GM21723 (cell line): ENCODE results near the gene TMEM229B.

Experiments used
- ATAC-seq: cut with Tn5 transposase; IDR thresholded peaks from one replicate; pipeline ENCODE4 v1.9.1; 2021; ENCODE audit warnings: mild to moderate bottlenecking, moderate library complexity; ENCODE audit not compliant: unreplicated experiment

The TMEM229B gene

DNA sequence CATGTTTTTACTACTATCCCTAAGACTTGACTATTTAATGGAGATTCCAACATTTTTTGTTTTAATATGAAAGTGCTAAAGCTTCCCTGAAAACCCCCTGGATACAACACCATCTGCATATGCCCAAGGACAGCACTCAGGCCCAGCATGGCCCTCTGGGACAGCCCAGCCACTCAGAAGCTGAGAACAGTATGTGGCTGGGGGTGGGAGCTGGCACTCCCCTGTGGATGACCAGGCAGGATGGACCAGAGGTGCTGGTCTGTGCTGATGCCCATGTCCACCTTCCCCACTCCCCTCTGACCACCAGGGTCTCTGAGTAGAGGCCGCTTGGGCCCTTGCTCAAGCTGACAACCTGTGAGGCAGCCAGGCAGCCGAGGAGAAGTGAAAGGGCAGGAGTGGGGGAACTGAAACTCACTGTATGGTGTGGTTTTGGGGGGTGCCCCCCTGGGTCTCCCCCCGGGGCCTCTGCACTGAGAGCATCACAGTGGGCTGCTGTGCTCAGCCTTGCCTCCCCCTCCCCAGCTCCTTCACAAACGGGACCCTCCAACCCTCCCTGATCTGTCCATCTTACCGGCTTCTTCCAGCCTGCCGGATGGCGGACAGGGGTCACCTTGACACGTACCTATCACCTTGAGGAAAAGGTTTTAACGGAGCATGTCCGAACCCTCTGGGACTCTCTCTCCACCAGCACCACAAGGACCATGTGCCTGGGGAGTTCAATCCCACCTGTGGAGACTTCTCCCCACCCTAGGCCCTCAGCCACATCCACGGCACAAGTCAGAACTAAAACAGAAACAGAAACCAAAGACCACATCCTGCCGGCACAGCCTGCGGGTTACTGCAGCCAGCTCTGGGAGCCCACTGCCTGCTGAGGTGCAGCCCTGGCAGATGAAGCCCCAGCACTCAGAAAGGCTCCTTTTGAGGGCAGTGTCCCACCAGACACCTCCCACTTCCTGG is at the start of gene TMEM229B:
TSS of gene TMEM229B (minus strand) at position 785 of the 957 bp plus-strand sequence. CDS start 14,798 bp downstream, outside the sequence.
- peak; percentile 90 for ATAC-seq

- no peak for ATAC-seq
These were observed 49.2 kb upstream of the TMEM229B start for GRCh38 chr14:67537736-67538135.

DNA sequence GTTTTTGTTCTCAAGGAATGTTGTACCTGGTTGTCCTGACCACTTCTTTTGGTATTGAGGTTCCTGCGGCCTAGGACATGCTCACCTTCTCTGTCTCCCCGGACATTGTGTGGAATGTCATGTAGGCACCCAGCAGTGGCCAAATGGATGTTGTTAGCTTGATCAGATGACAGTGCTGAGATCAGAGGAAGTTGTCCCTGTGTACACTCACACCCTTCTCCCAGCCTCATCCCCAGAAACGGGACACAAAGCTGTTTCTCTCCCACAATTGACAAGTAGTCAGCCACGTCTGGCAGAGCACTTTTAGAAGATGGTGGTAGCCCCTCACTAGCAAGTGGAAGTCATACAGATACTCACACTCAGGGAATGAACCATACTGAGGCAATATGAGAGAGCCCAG is 47.6 kb upstream of the TMEM229B start:
- no peak for ATAC-seq

GRCh38 chr14:67533754-67534085 is 45.2 kb upstream of the TMEM229B start:
- no peak for ATAC-seq

DNA sequence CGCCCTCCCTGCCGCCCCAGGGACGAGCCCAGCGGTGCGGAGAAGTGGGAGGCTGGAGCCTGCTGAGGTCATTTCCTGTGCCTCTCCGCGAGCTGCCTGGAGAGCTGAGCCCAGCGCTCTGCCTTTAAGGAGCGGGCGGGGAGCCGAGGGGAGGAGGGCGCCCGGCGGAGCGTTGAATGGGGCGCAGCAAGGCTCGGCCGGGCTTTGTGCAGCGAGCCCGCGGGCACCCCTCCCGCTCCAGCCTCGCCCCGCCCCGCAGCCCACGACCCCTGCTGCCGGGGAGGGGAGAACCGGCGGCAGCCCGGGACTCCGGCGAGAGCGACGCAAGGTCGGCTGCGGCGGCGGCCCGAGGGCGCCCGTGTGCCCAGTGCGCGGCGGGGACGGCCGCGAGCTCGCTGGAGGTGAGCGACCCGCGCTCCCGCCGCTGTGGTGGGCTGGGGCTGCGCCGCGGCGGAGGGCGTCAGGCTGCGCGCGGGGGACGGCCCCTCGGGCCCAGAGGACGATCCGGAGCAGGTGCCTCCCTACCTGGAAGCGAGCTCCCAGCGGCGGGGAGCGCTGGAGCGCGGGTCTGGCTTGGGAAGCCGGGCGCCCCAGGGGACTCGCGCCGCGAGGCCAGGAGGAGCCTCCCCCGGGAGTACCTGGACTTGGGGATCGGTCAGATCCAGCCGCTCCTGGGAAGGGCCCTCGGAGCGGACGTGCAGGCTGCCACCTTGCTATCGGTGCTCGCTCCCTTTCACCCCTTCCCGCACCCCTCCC is 44.7 kb upstream of the TMEM229B start, which contains the start of gene PLEKHH1:
TSS of gene PLEKHH1 (plus strand) at position 293 of the 756 bp plus-strand sequence. CDS start 8,578 bp downstream, outside the sequence.
- ATAC-seq = no peak

DNA sequence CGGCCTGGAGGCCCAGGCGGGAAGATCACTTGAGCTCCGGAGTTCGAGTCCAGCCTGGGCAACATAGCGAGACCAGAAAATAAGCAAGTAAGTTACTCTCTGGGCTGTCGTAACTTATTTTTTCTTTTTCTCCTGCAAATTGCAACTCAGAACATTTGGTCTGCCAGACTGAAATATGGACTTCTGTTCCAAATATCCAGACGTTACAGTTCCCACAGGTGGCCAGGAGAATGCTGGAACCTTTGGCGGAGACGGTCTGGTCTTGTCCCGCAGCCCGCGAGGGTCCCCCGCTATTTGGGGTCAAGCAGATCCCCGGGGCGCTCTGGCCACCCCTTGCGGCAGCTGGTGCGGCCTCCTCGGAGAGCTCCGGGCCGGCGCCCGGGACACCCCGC is 44.1 kb upstream of the TMEM229B start:
- ATAC-seq = no peak

- no peak for ATAC-seq
These were observed 41.7 kb upstream of the TMEM229B start for GRCh38 chr14:67529947-67530935.

DNA sequence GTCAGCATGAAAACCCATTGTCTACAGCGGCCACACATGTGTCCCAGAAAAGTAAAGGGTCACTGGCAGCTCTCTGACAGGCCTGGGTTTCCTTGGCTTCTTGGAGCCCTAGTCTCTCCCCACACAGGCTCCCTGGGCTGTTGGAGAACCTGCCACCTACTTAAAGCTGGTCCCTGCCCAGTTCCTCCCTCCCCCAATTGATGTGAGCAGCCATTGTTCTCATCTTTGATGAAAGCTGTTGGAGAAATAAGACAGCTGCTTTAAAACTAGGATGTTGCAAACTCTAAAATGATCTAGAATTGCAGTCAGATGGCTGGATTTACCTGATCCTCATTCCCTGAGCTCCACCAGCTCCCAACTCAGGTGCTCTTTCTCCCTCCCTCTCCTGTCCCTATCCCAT is 39.8 kb upstream of the TMEM229B start:
- ATAC-seq = no peak

GRCh38 chr14:67527756-67528155 is 39.2 kb upstream of the TMEM229B start:
- no peak for ATAC-seq

DNA sequence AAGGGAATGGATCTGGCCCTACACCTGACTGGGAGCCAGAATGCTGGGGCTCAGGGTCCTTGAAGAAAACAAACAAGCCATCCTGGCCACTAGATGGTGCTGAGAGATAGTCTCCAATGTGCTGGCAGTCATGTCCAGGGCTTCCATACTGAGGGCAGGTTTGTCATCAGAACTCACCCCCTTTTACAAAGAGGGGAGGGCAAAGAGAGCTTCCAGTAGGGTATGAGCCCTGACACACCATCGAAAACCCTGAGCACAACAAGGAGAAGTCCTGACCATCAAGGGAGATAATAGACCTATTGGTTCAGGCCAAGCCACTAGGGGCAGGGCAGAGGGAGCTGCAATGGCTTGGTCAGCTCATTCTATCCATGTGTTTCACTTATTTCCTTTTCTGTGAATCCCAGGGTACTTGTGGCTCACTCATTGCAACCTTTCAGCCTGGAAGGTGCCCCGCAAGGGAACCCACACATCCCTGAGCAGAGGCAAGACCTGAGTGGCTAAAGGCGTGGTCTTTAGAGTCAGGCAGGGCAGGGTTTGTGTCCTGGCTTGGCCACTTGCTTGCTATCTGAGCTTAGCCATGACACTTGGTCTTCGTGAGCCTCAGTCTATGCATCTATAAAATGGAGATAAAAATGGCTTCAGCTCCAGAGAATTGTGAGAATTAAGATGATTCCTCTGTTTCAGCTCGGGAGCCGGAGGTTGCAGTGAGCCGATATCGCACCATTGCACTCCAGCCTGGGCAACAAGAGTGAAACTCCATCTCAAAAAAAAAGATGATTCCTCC is 38.3 kb upstream of the TMEM229B start:
- ATAC-seq = no peak

- ATAC-seq = no peak
These were observed 37.7 kb upstream of the TMEM229B start for GRCh38 chr14:67526181-67526580.

DNA sequence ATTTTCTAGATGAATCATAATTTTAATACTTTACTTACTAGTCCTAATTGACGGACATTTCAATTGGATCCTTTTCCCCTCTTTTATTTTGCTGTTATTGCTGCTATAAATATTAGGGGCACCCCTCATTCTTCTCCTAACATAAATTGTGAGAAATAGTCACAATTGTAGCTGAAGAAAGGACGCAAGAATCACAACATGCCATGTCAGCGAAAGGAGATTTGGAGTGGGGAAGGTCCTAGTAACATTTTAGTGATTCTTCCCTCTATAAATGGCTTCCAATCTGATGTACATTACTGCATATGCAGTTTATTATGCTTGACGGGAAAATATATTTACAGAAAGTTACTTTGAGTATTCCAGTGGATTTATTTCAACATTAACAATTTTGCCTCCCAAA is 36.9 kb upstream of the TMEM229B start:
- ATAC-seq = no peak

DNA sequence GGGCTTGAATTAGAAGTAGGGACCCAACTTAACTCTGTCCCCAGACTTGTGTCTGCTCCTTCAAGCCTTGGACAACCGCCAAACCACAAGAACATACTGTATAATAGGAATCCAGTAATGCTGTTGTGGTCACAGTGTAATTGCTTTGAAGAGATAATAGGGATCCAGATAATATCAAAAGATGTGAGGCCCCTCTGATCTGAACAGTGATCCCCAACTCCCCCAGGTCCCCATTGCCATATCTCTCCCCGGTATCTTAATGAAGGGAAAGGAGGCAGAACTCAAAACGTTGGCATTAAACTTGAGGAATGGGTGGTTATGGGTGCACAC is 36.1 kb upstream of the TMEM229B start:
- ATAC-seq = no peak

- no peak for ATAC-seq
These were observed 35.5 kb upstream of the TMEM229B start for GRCh38 chr14:67523764-67524633.

GRCh38 chr14:67522270-67522669 is 33.7 kb upstream of the TMEM229B start:
- ATAC-seq = no peak

DNA sequence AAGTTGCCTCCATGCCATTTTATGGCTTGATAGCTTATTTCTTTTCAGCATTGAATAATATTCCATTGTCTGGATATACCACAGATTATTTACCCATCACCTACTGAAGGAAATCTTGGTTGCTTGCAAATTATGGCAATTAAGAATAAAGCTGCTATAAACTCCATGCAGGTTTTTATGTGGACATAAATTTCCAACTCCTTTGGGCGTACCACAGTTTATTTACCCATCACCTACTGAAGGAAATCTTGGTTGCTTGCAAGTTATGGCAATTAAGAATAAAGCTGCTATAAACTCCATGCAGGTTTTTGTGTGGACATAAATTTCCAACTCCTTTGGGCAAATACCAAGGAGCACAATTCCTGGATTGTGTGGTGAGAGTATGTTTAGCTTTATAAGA is 32.0 kb upstream of the TMEM229B start:
- no peak for ATAC-seq

GRCh38 chr14:67519406-67519805 is 30.9 kb upstream of the TMEM229B start:
- ATAC-seq = no peak

- no peak for ATAC-seq
These were observed 28.6 kb upstream of the TMEM229B start for GRCh38 chr14:67517083-67517482.

- ATAC-seq = no peak
These were observed 28.2 kb upstream of the TMEM229B start for GRCh38 chr14:67516676-67517075.
